Astrocyte (in vitro differentiated cells and primary cell): ENCODE measurements around the gene HIPK2.

Experiments
- EZH2 ChIP-seq: IDR thresholded peaks from 2 replicates; pipeline ENCODE4 v1.6.1; 2012; ENCODE audit warnings: mild to moderate bottlenecking, low read length, inconsistent platforms; ENCODE audit not compliant: insufficient read depth
- TF ChIP-seq, protein P1 (sequence below): IDR thresholded peaks from 2 replicates; pipeline ENCODE4 v1.5.1; 2011; ENCODE audit warnings: low read depth, mild to moderate bottlenecking, inconsistent platforms, low read length, moderate library complexity; ENCODE audit not compliant: insufficient read depth

DNA sequence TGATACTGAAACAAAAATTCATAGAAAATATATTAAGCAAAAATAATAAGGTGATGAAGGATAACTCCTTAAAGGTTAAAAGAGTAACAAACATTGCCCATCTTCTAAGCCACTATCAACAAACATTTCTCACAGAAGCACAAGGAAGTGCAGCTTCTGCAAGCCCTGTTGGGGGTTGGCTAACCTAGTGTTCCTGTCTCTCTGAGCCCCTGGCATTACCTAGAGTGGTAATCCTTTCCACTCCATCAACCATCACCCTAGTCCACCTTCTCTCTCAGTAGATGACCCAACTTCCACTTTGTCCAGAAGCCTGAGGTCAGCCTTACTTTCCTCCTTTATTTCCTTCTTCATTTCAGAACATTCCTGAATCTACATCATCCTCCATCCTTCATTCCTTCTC lies 59.7 kb downstream of the HIPK2 start:
- no peak for TF ChIP-seq EZH2
- TF ChIP-seq, protein P1, sequence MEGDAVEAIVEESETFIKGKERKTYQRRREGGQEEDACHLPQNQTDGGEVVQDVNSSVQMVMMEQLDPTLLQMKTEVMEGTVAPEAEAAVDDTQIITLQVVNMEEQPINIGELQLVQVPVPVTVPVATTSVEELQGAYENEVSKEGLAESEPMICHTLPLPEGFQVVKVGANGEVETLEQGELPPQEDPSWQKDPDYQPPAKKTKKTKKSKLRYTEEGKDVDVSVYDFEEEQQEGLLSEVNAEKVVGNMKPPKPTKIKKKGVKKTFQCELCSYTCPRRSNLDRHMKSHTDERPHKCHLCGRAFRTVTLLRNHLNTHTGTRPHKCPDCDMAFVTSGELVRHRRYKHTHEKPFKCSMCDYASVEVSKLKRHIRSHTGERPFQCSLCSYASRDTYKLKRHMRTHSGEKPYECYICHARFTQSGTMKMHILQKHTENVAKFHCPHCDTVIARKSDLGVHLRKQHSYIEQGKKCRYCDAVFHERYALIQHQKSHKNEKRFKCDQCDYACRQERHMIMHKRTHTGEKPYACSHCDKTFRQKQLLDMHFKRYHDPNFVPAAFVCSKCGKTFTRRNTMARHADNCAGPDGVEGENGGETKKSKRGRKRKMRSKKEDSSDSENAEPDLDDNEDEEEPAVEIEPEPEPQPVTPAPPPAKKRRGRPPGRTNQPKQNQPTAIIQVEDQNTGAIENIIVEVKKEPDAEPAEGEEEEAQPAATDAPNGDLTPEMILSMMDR = no peak
